ENCODE measurements around the gene CCL14.
"Not testable (repeated sequence)": the region's sequence is repeated elsewhere in the genome, so short reads cannot be mapped to it uniquely, and the experiment has no call there.

CCL14 gene

GRCh38 chr17:35938492-35938891 lies 48.0 kb downstream of the CCL14 start:
- DNase-seq, result not testable (repeated sequence)

- DNase-seq, result no peak
Observed at GRCh38 chr17:35936063-35936462, 50.5 kb downstream of the CCL14 start.

GRCh38 chr17:35934760-35935159 lies 51.8 kb downstream of the CCL14 start:
- DNase-seq, result no peak
